HepG2 (cell line): ENCODE measurements around the gene VCP. TPM values are rescaled to one million over a fixed set of nuclear protein-coding genes. Genes with fewer than 3 reads are reported as not detected.
A peak's percentile ranks its signal among the peaks of the same experiment; 100 is the strongest.

Experiments used
- ARNT2 ChIP-seq: sonication (generic); formaldehyde crosslinking; IDR thresholded peaks from 2 replicates; pipeline ENCODE4 v1.8.0; 2022; ENCODE audit warnings: mild to moderate bottlenecking, low read depth, missing genetic modification reagents, moderate library complexity
- BRCA1 ChIP-seq: sonication (generic); formaldehyde crosslinking; IDR thresholded peaks from 2 replicates; pipeline ENCODE4 v1.4.0; 2020; ENCODE audit warnings: missing genetic modification reagents
- CBX1 ChIP-seq: IDR thresholded peaks from one replicate; pipeline ENCODE4 v1.6.1; 2016; ENCODE audit warnings: antibody characterized with exemption, low read depth
- EED ChIP-seq: sonication (generic); formaldehyde crosslinking; IDR thresholded peaks from 2 replicates; pipeline ENCODE4 v1.5.0; 2020; ENCODE audit warnings: mild to moderate bottlenecking, missing genetic modification reagents
- GLI4 ChIP-seq: sonication (generic); formaldehyde crosslinking; IDR thresholded peaks from 2 replicates; pipeline ENCODE4 v1.5.1; 2020; ENCODE audit warnings: missing genetic modification reagents, mild to moderate bottlenecking, moderate library complexity, borderline replicate concordance
- LCORL ChIP-seq, 2 experiments: fragments of 450-650 bp in 1 of 2; sonication (generic) in 1 of 2; formaldehyde crosslinking in 1 of 2; IDR thresholded peaks; 2 replicates each; pipeline versions ENCODE4 v1.5.0 to v1.6.1; 2017 to 2020; ENCODE audit warnings: antibody characterized with exemption in 1 of 2, missing genetic modification reagents in 1 of 2
- MATR3 ChIP-seq: sonication (generic); formaldehyde crosslinking; IDR thresholded peaks from 2 replicates; pipeline ENCODE4 v1.4.0; 2020; ENCODE audit warnings: missing genetic modification reagents
- NAIF1 ChIP-seq: sonication (generic); formaldehyde crosslinking; IDR thresholded peaks from 2 replicates; pipeline ENCODE4 v1.5.0; 2020; ENCODE audit warnings: mild to moderate bottlenecking, missing genetic modification reagents, borderline replicate concordance
- NBN ChIP-seq: fragments of 450-650 bp; conservative IDR thresholded peaks from 2 replicates; pipeline ENCODE4 v1.6.1; 2017
- NFIC ChIP-seq: IDR thresholded peaks from 2 replicates; pipeline ENCODE4 v1.6.1; 2012; ENCODE audit warnings: mild to moderate bottlenecking, low read length, inconsistent platforms
- NR2F6 ChIP-seq, 2 experiments: IDR thresholded peaks; 2 replicates each; pipeline ENCODE4 v1.6.1; 2016; ENCODE audit warnings: antibody characterized with exemption in 1 of 2, mild to moderate bottlenecking in 1 of 2
- RFX3 ChIP-seq: IDR thresholded peaks from 2 replicates; pipeline ENCODE4 v1.6.1; 2016; ENCODE audit warnings: missing biosample characterization, missing genetic modification reagents
- SETDB1 ChIP-seq: sonication (generic); formaldehyde crosslinking; IDR thresholded peaks from 2 replicates; pipeline ENCODE4 v1.5.1; 2020; ENCODE audit warnings: missing genetic modification reagents, mild to moderate bottlenecking, borderline replicate concordance
- STAG1 ChIP-seq: sonication (generic); formaldehyde crosslinking; IDR thresholded peaks from 2 replicates; pipeline ENCODE4 v1.4.0; 2020; ENCODE audit warnings: missing genetic modification reagents
- TGIF2 ChIP-seq: IDR thresholded peaks from 2 replicates; pipeline ENCODE4 v1.6.1; 2016; ENCODE audit warnings: control low read depth, missing compliant biosample characterization
- ZBTB7A ChIP-seq: sonication (generic); formaldehyde crosslinking; IDR thresholded peaks from 2 replicates; pipeline ENCODE4 v1.8.0; 2022; ENCODE audit warnings: mild to moderate bottlenecking, missing genetic modification reagents
- ZFP1 ChIP-seq: IDR thresholded peaks from 2 replicates; pipeline ENCODE4 v1.6.1; 2016
- ZFP41 ChIP-seq: sonication (generic); formaldehyde crosslinking; IDR thresholded peaks from 2 replicates; pipeline ENCODE4 v1.4.0; 2020; ENCODE audit warnings: mild to moderate bottlenecking, missing genetic modification reagents, borderline replicate concordance
- ZNF12 ChIP-seq: sonication (generic); formaldehyde crosslinking; IDR thresholded peaks from 2 replicates; pipeline ENCODE4 v1.5.0; 2020; ENCODE audit warnings: missing genetic modification reagents
- ZNF143 ChIP-seq: sonication (generic); formaldehyde crosslinking; IDR thresholded peaks from 2 replicates; pipeline ENCODE4 v1.4.0; 2020; ENCODE audit warnings: missing genetic modification reagents
- ZNF207 ChIP-seq: fragments of 450-650 bp; IDR thresholded peaks from 2 replicates; pipeline ENCODE4 v1.6.1; 2016; ENCODE audit warnings: antibody characterized with exemption, borderline replicate concordance
- ZNF33B ChIP-seq: sonication (generic); formaldehyde crosslinking; IDR thresholded peaks from 2 replicates; pipeline ENCODE4 v1.5.1; 2020; ENCODE audit warnings: mild to moderate bottlenecking, missing genetic modification reagents
- ZNF703 ChIP-seq: sonication (generic); formaldehyde crosslinking; IDR thresholded peaks from 2 replicates; pipeline ENCODE4 v1.5.1; 2020; ENCODE audit warnings: missing genetic modification reagents, mild to moderate bottlenecking, moderate library complexity, borderline replicate concordance
- ZNF782 ChIP-seq: sonication (generic); formaldehyde crosslinking; IDR thresholded peaks from 2 replicates; pipeline ENCODE4 v1.4.0; 2020; ENCODE audit warnings: missing genetic modification reagents, mild to moderate bottlenecking, borderline replicate concordance
- ZNF816 ChIP-seq: sonication (generic); formaldehyde crosslinking; IDR thresholded peaks from 2 replicates; pipeline ENCODE4 v1.8.0; 2022; ENCODE audit warnings: missing genetic modification reagents, mild to moderate bottlenecking, borderline replicate concordance
- ZNF850 ChIP-seq: sonication (generic); formaldehyde crosslinking; conservative IDR thresholded peaks from 2 replicates; pipeline ENCODE4 v1.9.0; 2021; ENCODE audit warnings: mild to moderate bottlenecking, missing genetic modification reagents
- polyA plus RNA-seq, 8 experiments: library from polyadenylated mRNA; depleted of rRNA in 3 of 8; stranded (reverse) in 7 of 8; unstranded in 1 of 8; fragments of >200 nt; fragmentation: Illumina TruSeq in 4 of 8; extraction: Trizol in 4 of 8; gene quantifications; 2 replicates each; pipeline versions ENCODE4 v1.2.1 to v1.2.3, GENCODE V29; 2011 to 2016; ENCODE audit warnings: low read depth in 4 of 8, missing spikeins in 1 of 8, mixed read lengths in 1 of 8; ENCODE audit not compliant: insufficient read depth in 1 of 8
- total RNA-seq, 5 experiments: library from RNA; depleted of rRNA; stranded (reverse); fragments of >200 nt; fragmentation: Illumina TruSeq; extraction: Trizol; gene quantifications; 2 replicates each; pipeline ENCODE4 v1.2.3, GENCODE V29; 2016; ENCODE audit warnings: low read depth in 1 of 5
- TF ChIP-seq, protein P1 (sequence below): IDR thresholded peaks from 2 replicates; pipeline ENCODE4 v1.6.1; 2016; ENCODE audit warnings: low read depth, borderline replicate concordance
- TF ChIP-seq, protein P2 (sequence below): sonication (generic); formaldehyde crosslinking; conservative IDR thresholded peaks from 2 replicates; pipeline ENCODE4 v1.4.0; 2020; ENCODE audit warnings: missing genetic modification reagents

Gene VCP
- total and polyA plus RNA-seq, 2 of the 13 experiments (the other 11 are each of a cell fraction or from before 2014, with no cell fraction given), result 143 to 391 TPM

DNA sequence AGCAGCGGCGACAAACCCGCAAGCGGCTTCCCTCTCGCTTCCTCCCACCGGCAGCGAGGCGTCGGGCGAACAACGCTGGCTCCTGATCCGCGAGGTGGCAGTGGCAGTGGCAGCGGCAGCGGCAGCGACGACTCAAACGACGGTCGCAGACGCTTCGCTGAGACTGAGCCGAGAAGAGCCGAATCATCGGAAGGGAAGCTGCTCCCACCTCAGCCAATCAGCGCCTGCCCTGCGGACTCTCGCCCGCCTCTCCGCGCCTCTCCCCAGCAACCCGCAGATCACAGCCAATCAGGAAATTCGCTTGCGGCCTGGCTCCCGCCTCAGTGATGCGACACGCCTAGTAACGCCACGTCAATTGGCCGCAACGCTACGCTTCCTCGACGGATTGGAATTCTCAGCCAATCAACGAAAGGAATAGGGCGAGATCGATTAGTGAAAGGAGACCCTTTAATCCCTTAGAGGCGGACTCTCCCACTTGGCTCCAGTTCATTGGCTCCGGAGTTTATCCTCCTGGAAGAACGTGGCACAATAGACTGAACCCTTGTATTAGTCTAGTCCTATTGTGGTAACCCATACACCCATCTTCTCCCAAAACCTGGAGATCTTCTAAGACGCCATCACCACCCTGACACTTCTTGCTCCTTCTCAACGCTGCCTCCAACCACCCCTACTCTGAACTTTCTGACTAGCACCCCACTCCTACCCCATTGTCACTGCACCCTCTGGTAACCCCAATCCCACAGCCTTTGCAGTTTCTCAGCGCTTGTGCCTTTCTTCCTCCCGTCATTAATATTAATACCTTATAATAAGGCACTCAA lies at the start of gene VCP (continued):
- TF ChIP-seq, protein P1, sequence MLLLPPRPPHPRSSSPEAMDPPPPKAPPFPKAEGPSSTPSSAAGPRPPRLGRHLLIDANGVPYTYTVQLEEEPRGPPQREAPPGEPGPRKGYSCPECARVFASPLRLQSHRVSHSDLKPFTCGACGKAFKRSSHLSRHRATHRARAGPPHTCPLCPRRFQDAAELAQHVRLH (CRISPR knock-in tag), result 0 out of 2 replicates have a peak, but pooled peaks have one; percentile 6
- TF ChIP-seq EED (CRISPR knock-in tag) (peak; percentile 82; the same call in 1 of the 2 replicates), GLI4 (CRISPR knock-in tag) (no peak), MATR3 (CRISPR knock-in tag) (no peak), ZNF703 (CRISPR knock-in tag) (no peak), ARNT2 (CRISPR knock-in tag) (no peak; the same call in 1 of the 2 replicates), ZBTB7A (no peak), ZNF816 (CRISPR knock-in tag) (no peak), BRCA1 (CRISPR knock-in tag) (no peak), STAG1 (no peak), NR2F6 (IDR thresholded peaks at IDR 0.05) (no peak), NR2F6 (CRISPR knock-in tag; IDR thresholded peaks at IDR 0.05) (no peak; the same call in 1 of the 2 replicates), NBN (no peak), ZNF782 (CRISPR knock-in tag) (no peak), LCORL (IDR thresholded peaks at IDR 0.05) (no peak), LCORL (CRISPR knock-in tag; IDR thresholded peaks at IDR 0.05) (no peak; the same call in 1 of the 2 replicates), ZNF33B (peak; percentile 50; the same call in 1 of the 2 replicates), ZNF143 (no peak), SETDB1 (CRISPR knock-in tag) (no peak), ZFP41 (CRISPR knock-in tag) (peak; percentile 29; the same call in 1 of the 2 replicates), ZNF850 (CRISPR knock-in tag) (no peak), ZNF12 (CRISPR knock-in tag) (no peak), NAIF1 (CRISPR knock-in tag) (no peak), TGIF2 (no peak), NFIC (no peak), ZFP1 (CRISPR knock-in tag) (no peak), CBX1 (no peak), ZNF207 (no peak), RFX3 (peak; percentile 68; the same call in 1 of the 2 replicates)
- TF ChIP-seq, protein P2, sequence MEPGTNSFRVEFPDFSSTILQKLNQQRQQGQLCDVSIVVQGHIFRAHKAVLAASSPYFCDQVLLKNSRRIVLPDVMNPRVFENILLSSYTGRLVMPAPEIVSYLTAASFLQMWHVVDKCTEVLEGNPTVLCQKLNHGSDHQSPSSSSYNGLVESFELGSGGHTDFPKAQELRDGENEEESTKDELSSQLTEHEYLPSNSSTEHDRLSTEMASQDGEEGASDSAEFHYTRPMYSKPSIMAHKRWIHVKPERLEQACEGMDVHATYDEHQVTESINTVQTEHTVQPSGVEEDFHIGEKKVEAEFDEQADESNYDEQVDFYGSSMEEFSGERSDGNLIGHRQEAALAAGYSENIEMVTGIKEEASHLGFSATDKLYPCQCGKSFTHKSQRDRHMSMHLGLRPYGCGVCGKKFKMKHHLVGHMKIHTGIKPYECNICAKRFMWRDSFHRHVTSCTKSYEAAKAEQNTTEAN (CRISPR knock-in tag), result no peak
